ENCODE data around the gene CCDC61. TPM values are rescaled to one million over a fixed set of nuclear protein-coding genes. Genes with fewer than 3 reads are reported as not detected.

The CCDC61 gene
- total and polyA plus RNA-seq, 4 donors = 7.8 to 21.0 (median 11.0) TPM

DNA sequence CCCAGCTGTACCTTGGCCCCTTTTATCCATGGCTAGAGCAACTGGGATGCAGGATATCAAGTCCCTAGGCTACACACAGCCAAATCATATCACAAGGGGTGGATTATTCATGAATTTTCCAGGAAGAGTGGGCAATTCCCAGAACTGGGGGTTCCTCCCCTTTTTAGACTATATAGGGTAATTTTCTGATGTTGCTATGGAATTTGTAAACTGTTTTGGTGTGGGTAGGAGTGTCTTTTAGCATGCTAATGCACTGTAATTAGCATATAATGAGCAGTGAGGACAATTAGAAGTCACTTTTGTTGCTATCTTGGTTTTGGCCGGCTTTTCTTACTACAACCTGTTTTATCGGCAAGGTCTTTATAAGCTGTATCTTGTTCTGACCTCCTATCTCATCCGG is 63.5 kb downstream of the CCDC61 start:
- ATAC-seq (ENCODE audit: insufficient read depth, low FRiP score) (no peak), DNase-seq (no peak)
- no peak overlapping the region for H3K4me3 ChIP-seq
- H3K27me3 ChIP-seq (ENCODE audit: control insufficient read depth in 3 of 3, insufficient read depth in 3 of 3, low read length in 2 of 3) = peaks cover 0 to 4% (median 3%) of the 10 kb centered on the region in 3 donors
- 93 to 94% methylated on average over 3 of the region's 3 CpGs for WGBS, 2 donors
- no peak overlapping the region for H3K9ac ChIP-seq (ENCODE audit: insufficient read depth in 1 of 2, low read length in 2 of 2)
- no peaks in the 10 kb centered on the region for H3K4me1 ChIP-seq (ENCODE audit: control insufficient read depth in 5 of 5, insufficient read depth in 5 of 5, low read length in 5 of 5)
- TF ChIP-seq, protein P1, sequence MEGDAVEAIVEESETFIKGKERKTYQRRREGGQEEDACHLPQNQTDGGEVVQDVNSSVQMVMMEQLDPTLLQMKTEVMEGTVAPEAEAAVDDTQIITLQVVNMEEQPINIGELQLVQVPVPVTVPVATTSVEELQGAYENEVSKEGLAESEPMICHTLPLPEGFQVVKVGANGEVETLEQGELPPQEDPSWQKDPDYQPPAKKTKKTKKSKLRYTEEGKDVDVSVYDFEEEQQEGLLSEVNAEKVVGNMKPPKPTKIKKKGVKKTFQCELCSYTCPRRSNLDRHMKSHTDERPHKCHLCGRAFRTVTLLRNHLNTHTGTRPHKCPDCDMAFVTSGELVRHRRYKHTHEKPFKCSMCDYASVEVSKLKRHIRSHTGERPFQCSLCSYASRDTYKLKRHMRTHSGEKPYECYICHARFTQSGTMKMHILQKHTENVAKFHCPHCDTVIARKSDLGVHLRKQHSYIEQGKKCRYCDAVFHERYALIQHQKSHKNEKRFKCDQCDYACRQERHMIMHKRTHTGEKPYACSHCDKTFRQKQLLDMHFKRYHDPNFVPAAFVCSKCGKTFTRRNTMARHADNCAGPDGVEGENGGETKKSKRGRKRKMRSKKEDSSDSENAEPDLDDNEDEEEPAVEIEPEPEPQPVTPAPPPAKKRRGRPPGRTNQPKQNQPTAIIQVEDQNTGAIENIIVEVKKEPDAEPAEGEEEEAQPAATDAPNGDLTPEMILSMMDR (IDR thresholded peaks at IDR 0.05; ENCODE audit: control extremely low read depth, extremely low read depth) = no peak
- H3K36me3 ChIP-seq (ENCODE audit: control insufficient read depth in 4 of 4, insufficient read depth in 4 of 4, low read length in 4 of 4) = no peaks in the 10 kb centered on the region
- peaks cover 0 to 3% (median under 1%) of the 10 kb centered on the region in 4 donors for H3K9me3 ChIP-seq (ENCODE audit: control insufficient read depth in 4 of 4, insufficient read depth in 3 of 4, low read length in 3 of 4)
- no peak overlapping the region for H3K27ac ChIP-seq (ENCODE audit: low read depth in 1 of 2, low read length in 1 of 2)

DNA sequence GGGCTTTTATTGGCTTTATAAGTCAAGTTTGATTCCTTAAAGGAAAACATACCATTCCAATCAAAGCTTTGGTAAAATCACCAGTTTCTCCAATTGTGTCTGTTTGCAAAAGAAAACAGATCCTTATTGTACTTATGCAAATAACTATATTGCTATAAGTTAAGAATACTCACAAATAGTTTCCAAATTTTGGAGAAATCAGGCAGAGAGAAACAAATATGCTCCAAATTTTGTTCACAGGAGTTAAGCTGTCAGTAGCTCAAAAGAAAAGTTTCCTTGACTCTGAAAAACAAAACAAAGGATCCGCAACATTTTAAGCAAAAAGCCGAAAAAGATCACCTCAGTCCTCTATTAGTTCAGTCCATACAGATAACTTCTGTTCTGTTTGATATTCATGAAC is 64.7 kb downstream of the CCDC61 start:
- Histone ChIP-seq H3K4me3 (no peak overlapping the region), H3K4me1 (ENCODE audit: control insufficient read depth in 5 of 5, insufficient read depth in 5 of 5, low read length in 5 of 5) (no peaks in the 10 kb centered on the region), H3K36me3 (ENCODE audit: control insufficient read depth in 4 of 4, insufficient read depth in 4 of 4, low read length in 4 of 4) (no peaks in the 10 kb centered on the region), H3K27ac (ENCODE audit: low read depth in 1 of 2, low read length in 1 of 2) (no peak overlapping the region), H3K27me3 (ENCODE audit: control insufficient read depth in 3 of 3, insufficient read depth in 3 of 3, low read length in 2 of 3) (peaks cover 0 to 4% (median 3%) of the 10 kb centered on the region in 3 donors), H3K9ac (ENCODE audit: insufficient read depth in 1 of 2, low read length in 2 of 2) (no peak overlapping the region), H3K9me3 (ENCODE audit: control insufficient read depth in 4 of 4, insufficient read depth in 3 of 4, low read length in 3 of 4) (peaks cover 0 to 3% (median under 1%) of the 10 kb centered on the region in 4 donors)
- DNase-seq (no peak), ATAC-seq (ENCODE audit: insufficient read depth, low FRiP score) (no peak)
- TF ChIP-seq, protein P1 (IDR thresholded peaks at IDR 0.05; ENCODE audit: control extremely low read depth, extremely low read depth) = no peak
- 86 to 89% methylated on average over 2 of the region's 2 CpGs for WGBS, 2 donors

- TF ChIP-seq, protein P1 (IDR thresholded peaks at IDR 0.05; ENCODE audit: control extremely low read depth, extremely low read depth) = no peak
- Histone ChIP-seq H3K9ac (ENCODE audit: insufficient read depth in 1 of 2, low read length in 2 of 2) (no peak overlapping the region), H3K9me3 (ENCODE audit: control insufficient read depth in 4 of 4, insufficient read depth in 3 of 4, low read length in 3 of 4) (peaks cover 0 to 3% (median 3%) of the 10 kb centered on the region in 4 donors), H3K36me3 (ENCODE audit: control insufficient read depth in 4 of 4, insufficient read depth in 4 of 4, low read length in 4 of 4) (no peaks in the 10 kb centered on the region), H3K27me3 (ENCODE audit: control insufficient read depth in 3 of 3, insufficient read depth in 3 of 3, low read length in 2 of 3) (peaks cover 0 to 7% (median 4%) of the 10 kb centered on the region in 3 donors), H3K4me3 (no peak overlapping the region), H3K27ac (ENCODE audit: low read depth in 1 of 2, low read length in 1 of 2) (no peak overlapping the region), H3K4me1 (ENCODE audit: control insufficient read depth in 5 of 5, insufficient read depth in 5 of 5, low read length in 5 of 5) (no peaks in the 10 kb centered on the region)
- no peak for DNase-seq
- no peak for ATAC-seq (ENCODE audit: insufficient read depth, low FRiP score)
- WGBS, 2 donors = 70 to 79% methylated on average over 3 of the region's 3 CpGs
Measured at GRCh38 chr19:46063201-46063600, 67.9 kb downstream of the CCDC61 start.

- peaks cover 0 to 7% (median 0%) of the 10 kb centered on the region in 3 donors for H3K27me3 ChIP-seq (ENCODE audit: control insufficient read depth in 3 of 3, insufficient read depth in 3 of 3, low read length in 2 of 3)
Measured at GRCh38 chr19:46065486-46066071, 70.3 kb downstream of the CCDC61 start.

More at GRCh38 chr19:46065486-46066071, 70.3 kb downstream of the CCDC61 start:
- Histone ChIP-seq H3K36me3 (ENCODE audit: control insufficient read depth in 4 of 4, insufficient read depth in 4 of 4, low read length in 4 of 4) (no peaks in the 10 kb centered on the region), H3K9me3 (ENCODE audit: control insufficient read depth in 4 of 4, insufficient read depth in 3 of 4, low read length in 3 of 4) (peaks cover 0 to 3% (median 0%) of the 10 kb centered on the region in 4 donors), H3K27ac (ENCODE audit: low read depth in 1 of 2, low read length in 1 of 2) (no peak overlapping the region), H3K4me3 (no peak overlapping the region), H3K9ac (ENCODE audit: insufficient read depth in 1 of 2, low read length in 2 of 2) (no peak overlapping the region), H3K4me1 (ENCODE audit: control insufficient read depth in 5 of 5, insufficient read depth in 5 of 5, low read length in 5 of 5) (no peaks in the 10 kb centered on the region)
- TF ChIP-seq, protein P1 (IDR thresholded peaks at IDR 0.05; ENCODE audit: control extremely low read depth, extremely low read depth) = no peak
- WGBS, 2 donors = 64 to 77% methylated on average over 7 of the region's 7 CpGs
- ATAC-seq (ENCODE audit: insufficient read depth, low FRiP score) (no peak), DNase-seq (no peak)

All from lung (tissue), 12 donors.